Measurements from ENCODE around the gene RALGPS1. TPM values are rescaled to one million over a fixed set of nuclear protein-coding genes. Genes with fewer than 3 reads are reported as not detected.

Gene RALGPS1
- total RNA-seq, 1 donor, result 8.2 TPM

DNA sequence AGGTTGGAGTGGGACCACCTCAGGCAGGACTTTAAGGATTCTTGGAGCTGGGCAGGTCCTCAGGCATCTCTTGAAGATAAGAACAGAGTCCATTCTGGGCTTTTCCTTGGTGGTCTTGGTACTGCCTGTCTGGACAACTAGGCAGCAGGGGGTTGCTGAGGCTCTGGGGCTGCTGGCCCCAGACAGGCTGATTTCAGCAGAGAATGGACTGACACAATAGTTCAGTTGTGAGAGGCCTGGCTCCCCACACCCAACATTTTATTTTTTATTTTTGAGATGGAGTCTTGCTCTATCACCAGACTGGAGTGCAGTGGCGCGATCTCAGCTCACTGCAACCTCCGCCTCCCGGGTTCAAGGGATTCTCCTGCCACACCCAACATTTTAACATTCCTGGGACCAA is 203.2 kb downstream of the RALGPS1 start:
- Histone ChIP-seq H3K4me3 (ENCODE audit: low read length) (no peak overlapping the region), H3K9me3 (ENCODE audit: low read depth, low read length) (no peaks in the 10 kb centered on the region), H3K4me1 (ENCODE audit: insufficient read depth, low read length) (peaks cover 7% of the 10 kb centered on the region), H3K27me3 (ENCODE audit: insufficient read depth, low read length) (peaks cover 15% of the 10 kb centered on the region)

DNA sequence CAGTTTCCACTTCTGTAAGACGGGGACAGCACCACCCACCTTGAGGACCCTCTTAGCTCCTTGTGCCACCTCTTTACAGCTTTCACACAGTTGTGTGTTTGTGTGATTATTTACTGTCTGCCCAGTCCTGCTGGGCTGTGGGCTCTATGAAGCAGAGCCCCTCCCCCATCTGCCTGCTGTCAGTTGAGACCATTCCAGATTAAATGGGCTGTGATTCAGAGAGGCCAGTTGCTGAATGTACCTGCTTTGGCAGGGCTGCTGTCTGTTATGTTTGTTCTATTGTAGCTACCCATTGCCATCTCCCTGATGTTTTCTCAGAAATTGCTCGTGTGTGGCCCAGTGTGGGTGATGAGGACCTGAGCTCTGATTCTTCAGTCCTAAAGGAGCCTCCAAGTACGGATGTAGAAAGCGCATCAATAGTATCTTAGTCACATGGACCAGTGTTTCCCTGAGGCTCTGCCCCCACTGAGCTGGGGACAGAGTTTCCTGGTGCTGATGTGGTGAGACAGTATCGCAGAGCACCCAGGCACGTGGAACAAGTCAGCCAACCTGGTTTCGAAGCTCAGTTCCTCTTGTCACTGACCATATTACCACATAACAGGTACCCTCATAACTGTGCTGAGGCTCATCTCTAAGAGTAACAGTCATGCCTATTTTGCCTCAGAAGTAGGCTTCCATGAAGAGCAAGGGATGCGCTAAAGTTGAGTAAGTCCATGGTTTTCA is 204.2 kb downstream of the RALGPS1 start:
- peaks cover 11% of the 10 kb centered on the region for H3K4me1 ChIP-seq (ENCODE audit: insufficient read depth, low read length)
- H3K27me3 ChIP-seq (ENCODE audit: insufficient read depth, low read length), result peaks cover 20% of the 10 kb centered on the region
- no peaks in the 10 kb centered on the region for H3K9me3 ChIP-seq (ENCODE audit: low read depth, low read length)
- no peak overlapping the region for H3K4me3 ChIP-seq (ENCODE audit: low read length)

DNA sequence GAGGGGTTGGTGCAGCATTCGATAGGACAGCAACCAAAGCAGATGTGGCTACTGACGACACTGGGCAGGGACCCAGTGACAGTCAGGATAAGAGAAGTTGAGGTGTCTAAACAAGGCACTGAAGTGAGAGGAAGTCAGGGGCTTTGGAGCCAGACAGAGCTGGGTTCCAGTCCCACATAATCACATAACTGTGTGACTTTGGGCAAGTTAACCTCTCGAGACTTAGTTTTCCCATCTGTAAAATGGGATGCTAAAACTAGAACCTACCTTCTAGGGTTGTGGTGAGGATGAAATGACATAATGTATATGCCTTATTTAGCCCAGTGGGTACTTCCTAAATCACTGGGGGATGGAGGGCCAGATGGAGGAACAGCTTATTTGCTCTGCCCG is 204.7 kb downstream of the RALGPS1 start:
- Histone ChIP-seq H3K9me3 (ENCODE audit: low read depth, low read length) (no peaks in the 10 kb centered on the region), H3K27me3 (ENCODE audit: insufficient read depth, low read length) (peaks cover 23% of the 10 kb centered on the region), H3K4me3 (ENCODE audit: low read length) (no peak overlapping the region), H3K4me1 (ENCODE audit: insufficient read depth, low read length) (peaks cover 11% of the 10 kb centered on the region)

DNA sequence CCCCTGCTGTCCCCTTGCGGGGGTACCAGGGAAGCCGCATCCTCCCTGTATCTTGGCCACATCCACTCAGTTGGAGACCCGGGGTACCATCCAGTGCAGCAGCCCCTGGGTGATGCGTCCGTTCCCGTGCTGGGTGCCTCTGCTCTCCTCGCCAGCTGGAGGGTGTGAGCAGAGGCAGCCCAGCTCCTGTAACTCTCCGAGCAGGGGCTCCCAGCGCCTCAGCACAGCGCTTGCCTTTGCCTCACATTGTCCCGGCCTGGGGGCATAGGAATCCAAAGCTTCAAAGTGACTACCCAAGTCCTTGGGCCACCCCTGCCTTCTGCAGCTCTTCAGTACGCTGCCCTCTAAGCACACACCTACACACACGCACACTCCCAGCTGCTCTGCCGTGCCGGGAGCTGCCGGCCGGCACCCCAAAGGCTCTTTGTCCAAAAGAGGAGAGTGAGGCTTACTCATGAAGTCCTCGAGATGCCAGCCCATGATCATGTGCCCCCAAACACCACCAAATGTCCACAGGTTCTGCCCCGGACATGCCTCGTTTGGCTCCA is 207.1 kb downstream of the RALGPS1 start:
- Histone ChIP-seq H3K4me3 (ENCODE audit: low read length) (no peak overlapping the region), H3K9me3 (ENCODE audit: low read depth, low read length) (no peaks in the 10 kb centered on the region), H3K4me1 (ENCODE audit: insufficient read depth, low read length) (peaks cover 7% of the 10 kb centered on the region), H3K27me3 (ENCODE audit: insufficient read depth, low read length) (peaks cover 29% of the 10 kb centered on the region)

DNA sequence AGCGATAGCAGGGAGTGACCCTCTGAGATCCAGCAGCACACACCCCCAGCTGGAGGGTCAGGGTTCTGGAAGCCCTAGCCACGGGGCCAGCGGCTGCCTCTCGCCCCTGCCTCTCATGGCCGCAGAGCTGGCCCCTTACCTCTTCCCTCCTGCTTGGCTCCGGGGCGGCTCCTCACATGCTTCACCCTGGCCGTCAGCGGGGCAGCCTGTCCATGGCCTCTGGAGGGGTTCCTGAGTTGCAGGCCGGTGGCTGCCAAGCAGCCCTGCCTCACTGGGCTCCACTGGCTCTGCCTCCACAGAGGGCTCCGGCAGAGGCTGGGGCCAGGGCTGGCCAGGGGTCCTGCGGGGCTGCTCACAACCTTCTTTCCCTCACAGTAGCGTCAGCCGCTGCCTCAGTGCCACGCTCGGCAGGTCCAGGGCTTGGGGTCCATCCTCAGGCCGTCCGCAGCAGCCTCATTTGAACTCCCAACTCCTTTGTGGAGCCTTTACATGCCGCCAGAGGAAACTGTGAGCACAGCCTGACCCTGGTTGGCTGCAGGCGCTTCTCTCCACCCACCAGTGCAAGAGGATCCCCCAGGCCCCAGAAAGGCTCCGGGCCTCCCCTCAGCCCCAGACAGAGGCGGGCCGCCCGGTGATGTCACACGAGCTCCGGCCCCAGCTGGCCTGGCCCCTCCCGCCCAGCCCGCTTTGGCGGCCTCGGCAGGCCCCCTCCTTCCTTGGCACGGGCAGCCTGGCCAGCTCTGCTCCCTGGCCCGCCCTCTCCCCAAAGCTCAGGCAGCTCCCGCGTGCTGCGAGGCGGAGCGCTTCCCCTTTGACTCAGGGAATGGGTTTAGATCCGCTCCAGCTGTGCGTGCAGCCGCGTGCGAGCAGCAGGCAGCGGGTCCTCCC is 207.8 kb downstream of the RALGPS1 start, which contains the start of gene ANGPTL2:
TSS of gene ANGPTL2 (minus strand) at position 460 of the 888 bp plus-strand sequence. CDS start 13,904 bp downstream, outside the sequence.
- Histone ChIP-seq H3K4me1 (ENCODE audit: insufficient read depth, low read length) (peaks cover 4% of the 10 kb centered on the region), H3K9me3 (ENCODE audit: low read depth, low read length) (no peaks in the 10 kb centered on the region), H3K27me3 (ENCODE audit: insufficient read depth, low read length) (peaks cover 29% of the 10 kb centered on the region), H3K4me3 (ENCODE audit: low read length) (no peak within 1 kb of the TSS)

DNA sequence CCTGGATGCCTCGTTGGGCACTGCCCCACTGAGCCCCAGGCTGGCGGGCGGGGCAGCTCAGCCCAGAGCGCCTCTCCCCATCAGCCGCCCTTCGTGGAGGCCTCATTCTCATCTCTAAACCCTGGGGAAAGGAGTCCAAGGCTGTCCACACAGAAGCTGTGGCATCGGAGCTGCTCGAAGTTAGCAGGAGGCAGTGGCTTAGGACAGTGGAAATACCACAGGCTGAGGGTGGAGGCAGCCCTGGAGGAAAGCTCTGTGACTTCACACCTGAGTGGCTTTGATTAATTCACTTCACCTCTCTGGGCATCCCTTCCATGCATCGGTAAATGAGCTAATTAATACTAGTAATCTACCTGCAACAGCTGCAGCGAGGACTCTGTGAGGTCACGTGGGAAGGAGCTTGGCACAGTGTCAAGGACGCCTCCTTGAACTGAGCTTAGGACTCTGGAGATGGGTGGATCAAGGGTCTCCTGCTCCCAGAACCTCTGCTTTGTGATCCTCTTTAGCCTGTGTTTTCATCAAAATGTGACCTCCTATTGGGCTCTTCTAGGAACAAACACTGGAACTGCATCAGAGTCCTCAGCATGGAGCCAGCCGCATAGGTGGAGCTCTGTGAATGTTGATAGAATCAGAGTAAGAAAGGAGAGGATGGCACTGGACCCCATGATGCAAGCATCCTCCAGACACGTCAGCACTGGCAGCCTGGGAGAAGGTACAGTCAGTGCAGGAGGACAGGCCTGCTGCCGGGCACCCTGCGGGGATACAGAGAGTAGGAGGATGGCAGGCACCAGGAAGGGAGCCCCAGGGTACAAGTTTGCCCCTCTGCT is 208.7 kb downstream of the RALGPS1 start:
- no peaks in the 10 kb centered on the region for H3K9me3 ChIP-seq (ENCODE audit: low read depth, low read length)
- H3K27me3 ChIP-seq (ENCODE audit: insufficient read depth, low read length), result peaks cover 29% of the 10 kb centered on the region
- peaks cover 4% of the 10 kb centered on the region for H3K4me1 ChIP-seq (ENCODE audit: insufficient read depth, low read length)
- no peak overlapping the region for H3K4me3 ChIP-seq (ENCODE audit: low read length)

DNA sequence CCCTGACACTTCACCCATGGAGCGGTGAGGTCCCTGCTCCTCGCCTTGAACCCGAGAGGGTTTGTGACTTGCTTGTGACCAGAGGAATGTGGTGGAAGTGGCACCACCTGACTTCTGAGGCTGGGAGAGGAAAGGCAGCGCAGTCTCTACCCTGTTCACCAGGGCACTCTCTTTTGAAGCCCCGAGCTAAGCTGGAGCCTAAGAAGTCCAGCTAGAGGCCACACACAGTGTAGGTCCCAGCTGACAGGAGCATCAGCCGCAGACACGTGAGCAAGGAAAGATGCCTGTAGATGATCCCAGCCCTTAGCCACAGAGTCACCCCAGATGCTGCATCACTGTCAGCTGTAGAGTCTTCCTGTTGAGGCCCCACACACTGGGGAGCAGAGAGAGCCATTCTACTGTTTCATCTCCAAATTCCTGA is 209.5 kb downstream of the RALGPS1 start:
- Histone ChIP-seq H3K27me3 (ENCODE audit: insufficient read depth, low read length) (peaks cover 29% of the 10 kb centered on the region), H3K4me3 (ENCODE audit: low read length) (no peak overlapping the region), H3K9me3 (ENCODE audit: low read depth, low read length) (no peaks in the 10 kb centered on the region), H3K4me1 (ENCODE audit: insufficient read depth, low read length) (peaks cover 4% of the 10 kb centered on the region)

DNA sequence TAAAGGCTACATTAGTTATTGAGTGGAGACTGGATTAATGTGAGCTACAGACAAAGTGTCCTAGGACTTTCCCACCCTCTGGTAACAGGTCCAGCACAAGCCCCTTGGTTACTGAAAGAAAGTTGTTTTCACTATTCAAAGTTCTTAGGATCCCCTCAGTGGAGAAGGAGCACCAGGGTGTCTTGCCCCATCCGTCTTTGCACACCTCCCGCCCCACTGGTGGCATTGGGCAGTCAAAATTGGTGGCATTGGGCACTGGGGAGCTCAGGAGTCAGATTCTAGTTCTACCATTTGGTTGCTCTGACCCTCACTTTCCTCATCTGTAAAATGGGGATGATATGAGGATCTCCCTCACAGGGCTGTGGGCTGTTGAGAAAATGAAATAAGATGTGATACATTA is 210.2 kb downstream of the RALGPS1 start:
- H3K9me3 ChIP-seq (ENCODE audit: low read depth, low read length), result no peaks in the 10 kb centered on the region
- H3K27me3 ChIP-seq (ENCODE audit: insufficient read depth, low read length), result peaks cover 29% of the 10 kb centered on the region
- peaks cover 4% of the 10 kb centered on the region for H3K4me1 ChIP-seq (ENCODE audit: insufficient read depth, low read length)
- H3K4me3 ChIP-seq (ENCODE audit: low read length), result no peak overlapping the region

DNA sequence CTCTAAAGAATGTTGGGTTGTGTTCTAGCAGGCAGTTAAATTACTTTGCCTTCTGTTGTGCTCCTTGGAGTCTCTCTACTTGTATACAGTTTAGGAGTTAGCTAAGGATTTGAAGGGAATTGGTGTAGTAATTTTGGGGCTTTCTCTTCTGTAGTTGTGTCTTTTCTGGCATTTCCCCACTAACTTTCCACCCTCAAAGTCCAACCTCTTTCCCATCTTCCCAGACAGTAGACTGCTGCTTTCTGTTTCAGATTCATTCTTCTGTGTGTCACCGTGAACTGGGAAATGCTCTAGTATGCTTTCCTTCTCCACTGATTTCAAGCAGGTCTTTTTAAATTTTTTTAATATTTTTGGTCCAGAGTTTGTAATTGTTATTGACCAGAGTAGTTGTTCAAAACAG is 212.4 kb downstream of the RALGPS1 start:
- H3K9me3 ChIP-seq (ENCODE audit: low read depth, low read length), result no peaks in the 10 kb centered on the region
- H3K4me3 ChIP-seq (ENCODE audit: low read length), result no peak overlapping the region
- peaks cover 9% of the 10 kb centered on the region for H3K4me1 ChIP-seq (ENCODE audit: insufficient read depth, low read length)
- H3K27me3 ChIP-seq (ENCODE audit: insufficient read depth, low read length), result peaks cover 21% of the 10 kb centered on the region

DNA sequence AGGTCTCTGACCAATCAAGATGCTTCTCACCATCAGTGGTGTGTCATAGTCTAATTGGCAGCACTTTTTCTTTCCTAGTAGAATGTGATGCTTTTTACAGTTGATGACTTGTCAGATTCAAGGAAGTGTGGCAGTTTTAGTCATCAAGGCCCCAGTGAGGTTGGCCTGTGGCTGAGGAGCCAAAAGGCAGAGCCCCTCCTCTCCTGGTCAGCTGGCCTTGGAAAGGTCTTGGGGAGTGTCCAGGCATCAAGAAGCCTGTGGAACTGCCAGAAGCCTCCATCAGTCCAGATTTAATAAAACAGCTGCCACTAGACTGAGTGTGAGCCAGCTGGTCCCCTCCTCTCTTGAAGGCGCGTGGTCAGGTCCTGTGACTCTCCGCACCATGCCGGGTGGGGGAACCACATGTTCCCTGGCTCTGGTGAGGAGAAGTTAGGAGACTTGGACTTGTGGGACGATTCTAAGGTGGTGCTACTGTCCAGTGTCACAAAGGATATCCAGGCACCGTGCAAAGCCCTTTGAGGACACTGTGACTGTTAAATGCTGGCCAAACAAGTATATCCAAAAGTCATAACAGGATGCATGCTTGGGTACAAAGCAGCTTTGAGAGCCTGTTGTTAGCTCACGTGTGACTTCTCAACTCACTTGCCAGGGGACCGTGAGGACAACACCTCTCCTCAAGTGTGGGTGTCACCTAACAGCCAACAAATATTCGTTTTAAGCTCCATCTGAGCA is 213.9 kb downstream of the RALGPS1 start:
- Histone ChIP-seq H3K4me3 (ENCODE audit: low read length) (no peak overlapping the region), H3K27me3 (ENCODE audit: insufficient read depth, low read length) (peaks cover 9% of the 10 kb centered on the region), H3K9me3 (ENCODE audit: low read depth, low read length) (no peaks in the 10 kb centered on the region), H3K4me1 (ENCODE audit: insufficient read depth, low read length) (peaks cover 5% of the 10 kb centered on the region)

DNA sequence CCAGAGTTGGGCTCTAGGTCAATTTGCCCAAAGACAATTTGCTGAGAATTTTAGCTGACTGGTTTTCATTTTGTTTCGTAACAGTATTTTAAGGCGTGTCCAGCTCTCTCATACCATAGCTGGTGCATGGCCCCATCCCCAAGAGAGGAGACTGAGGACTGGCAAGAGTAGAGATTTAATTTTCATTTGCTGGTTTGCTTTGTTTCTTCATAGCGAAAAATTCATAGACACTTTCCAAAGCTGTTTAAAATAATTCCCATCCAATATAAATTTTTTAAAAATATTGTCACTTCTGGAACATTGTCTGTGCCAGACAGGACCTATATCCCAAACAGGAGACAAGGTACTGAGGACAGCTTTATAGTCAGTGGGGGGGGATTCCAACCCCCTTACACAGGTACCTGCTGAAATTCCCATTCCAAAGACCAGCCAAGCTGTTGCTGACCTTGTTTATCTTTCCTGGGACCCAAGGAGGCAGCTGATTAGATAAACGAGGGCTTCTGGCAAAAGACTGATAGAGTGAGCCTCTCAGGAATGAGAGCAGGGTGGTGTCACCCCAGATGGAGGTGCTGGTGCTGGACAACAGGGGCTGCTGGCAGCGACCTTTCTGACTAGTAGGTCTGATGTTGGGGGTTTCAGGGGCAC is 214.6 kb downstream of the RALGPS1 start:
- Histone ChIP-seq H3K4me1 (ENCODE audit: insufficient read depth, low read length) (peaks cover 5% of the 10 kb centered on the region), H3K27me3 (ENCODE audit: insufficient read depth, low read length) (peaks cover 7% of the 10 kb centered on the region), H3K4me3 (ENCODE audit: low read length) (no peak overlapping the region), H3K9me3 (ENCODE audit: low read depth, low read length) (no peaks in the 10 kb centered on the region)

DNA sequence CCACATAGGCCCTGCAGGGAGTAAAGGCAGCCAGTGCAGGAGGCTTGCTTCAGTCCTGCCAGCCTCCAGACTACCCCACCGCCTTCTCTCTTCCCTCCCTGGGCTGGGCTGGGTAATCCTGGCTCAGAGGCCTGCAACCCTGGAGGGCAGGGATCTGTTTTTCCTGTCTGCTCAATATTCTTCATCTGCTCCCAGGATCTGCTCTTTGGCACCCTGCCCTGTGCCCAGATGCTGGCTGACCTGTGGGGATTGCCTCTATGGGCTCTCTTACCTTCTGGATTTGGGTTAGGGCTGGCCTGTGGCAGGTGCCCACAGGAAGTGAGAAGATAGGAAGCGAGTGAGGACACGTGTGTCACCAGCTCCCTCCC is 215.1 kb downstream of the RALGPS1 start:
- H3K27me3 ChIP-seq (ENCODE audit: insufficient read depth, low read length), result peaks cover 4% of the 10 kb centered on the region
- no peak overlapping the region for H3K4me3 ChIP-seq (ENCODE audit: low read length)
- peaks cover 5% of the 10 kb centered on the region for H3K4me1 ChIP-seq (ENCODE audit: insufficient read depth, low read length)
- H3K9me3 ChIP-seq (ENCODE audit: low read depth, low read length), result no peaks in the 10 kb centered on the region

DNA sequence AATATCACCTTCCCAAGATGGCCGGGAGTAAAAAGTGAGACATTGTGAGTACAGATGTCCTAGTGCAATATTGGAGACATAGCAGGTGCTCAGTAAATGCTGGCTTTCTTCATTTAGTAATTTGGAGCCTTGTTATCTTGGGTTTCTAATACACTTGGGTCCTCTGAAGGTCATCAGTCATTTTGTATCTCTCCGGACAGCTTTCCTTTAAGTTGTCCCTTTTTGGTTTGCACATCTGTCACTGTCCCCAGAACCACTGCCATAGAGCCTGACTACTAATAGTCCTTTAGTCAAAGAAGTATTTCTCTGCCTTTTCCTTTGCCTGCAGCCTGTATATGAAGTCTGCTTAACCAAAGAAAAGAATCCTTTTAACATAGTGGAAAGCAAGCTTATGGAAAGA is 215.7 kb downstream of the RALGPS1 start:
- Histone ChIP-seq H3K27me3 (ENCODE audit: insufficient read depth, low read length) (peaks cover under 1% of the 10 kb centered on the region), H3K4me3 (ENCODE audit: low read length) (no peak overlapping the region), H3K9me3 (ENCODE audit: low read depth, low read length) (no peaks in the 10 kb centered on the region), H3K4me1 (ENCODE audit: insufficient read depth, low read length) (peaks cover 5% of the 10 kb centered on the region)

Measured in mononuclear cell (primary cell).